ENCODE data around the gene SOX6. TPM values are rescaled to one million over a fixed set of nuclear protein-coding genes. Genes with fewer than 3 reads are reported as not detected.
A peak's percentile ranks its signal among the peaks of the same experiment; 100 is the strongest.
"Not testable (repeated sequence)": the region's sequence is repeated elsewhere in the genome, so short reads cannot be mapped to it uniquely, and the experiment has no call there.

Gene SOX6
- 1.8 TPM for polyA plus RNA-seq (2013, experiment 1 of 2; ENCODE audit: insufficient read length)
- 2.7 TPM for polyA plus RNA-seq (2013, experiment 2 of 2; ENCODE audit: insufficient read length)

DNA sequence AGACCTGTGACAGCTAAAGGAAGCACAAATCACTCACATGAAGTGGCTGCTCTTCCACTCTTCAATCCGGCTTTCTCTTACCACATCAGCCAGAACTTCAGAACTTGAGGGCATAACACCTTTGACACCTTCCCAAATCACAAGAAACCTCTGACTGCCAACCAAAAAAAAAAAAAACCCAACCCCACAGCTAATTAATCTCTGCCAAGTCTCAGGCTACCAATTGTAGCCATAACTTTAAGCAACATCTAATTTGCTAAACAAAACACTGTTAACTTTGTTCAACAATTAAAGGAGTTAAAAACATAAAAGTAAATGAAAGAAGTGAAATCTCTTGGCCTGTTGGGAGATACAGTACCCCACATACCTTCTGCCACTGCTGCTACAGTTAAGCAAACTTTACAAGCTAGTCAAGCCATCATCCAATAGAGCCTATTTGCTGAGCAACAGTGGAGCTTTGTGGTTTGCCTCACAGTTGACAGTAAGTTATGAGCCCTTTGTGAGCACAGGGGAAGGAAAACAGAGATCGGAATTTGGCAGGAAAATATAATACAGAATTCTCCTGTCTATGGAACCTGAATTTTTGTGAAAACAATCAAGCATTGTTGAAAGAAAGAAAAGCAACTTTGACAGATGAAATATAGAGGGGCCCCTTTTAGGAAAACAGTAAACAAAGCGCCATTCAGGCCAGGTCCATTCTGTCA is at the start of gene SOX6:
TSS of gene SOX6 (minus strand) at position 490 of the 704 bp plus-strand sequence. CDS start 15,298 bp downstream, outside the sequence.
- peak; percentile 69 for DNase-seq

DNA sequence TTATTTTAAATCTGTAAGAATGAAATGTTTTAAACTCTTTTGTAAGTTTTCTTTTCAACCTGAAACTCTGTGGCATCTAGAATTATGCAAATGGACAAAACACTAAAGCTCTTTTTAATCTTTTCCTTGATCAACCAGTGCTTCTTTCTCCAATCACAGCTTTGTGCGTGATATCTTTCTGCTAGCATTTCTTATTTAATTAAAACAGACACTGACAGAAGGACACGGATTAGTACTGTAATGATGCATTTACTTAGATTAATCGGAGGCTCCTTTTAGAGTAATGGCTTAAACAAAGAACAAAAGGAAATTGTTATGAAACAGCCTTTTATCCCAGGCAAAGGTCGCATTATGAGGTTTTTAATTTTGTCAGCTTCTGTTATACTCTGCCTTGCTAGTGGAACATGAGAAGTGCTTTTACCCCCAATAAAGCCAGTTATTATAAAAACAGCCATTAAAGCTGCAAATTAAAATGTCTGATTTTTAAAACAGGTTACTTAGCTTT is 48.5 kb upstream of the SOX6 start:
- DNase-seq: no peak

DNA sequence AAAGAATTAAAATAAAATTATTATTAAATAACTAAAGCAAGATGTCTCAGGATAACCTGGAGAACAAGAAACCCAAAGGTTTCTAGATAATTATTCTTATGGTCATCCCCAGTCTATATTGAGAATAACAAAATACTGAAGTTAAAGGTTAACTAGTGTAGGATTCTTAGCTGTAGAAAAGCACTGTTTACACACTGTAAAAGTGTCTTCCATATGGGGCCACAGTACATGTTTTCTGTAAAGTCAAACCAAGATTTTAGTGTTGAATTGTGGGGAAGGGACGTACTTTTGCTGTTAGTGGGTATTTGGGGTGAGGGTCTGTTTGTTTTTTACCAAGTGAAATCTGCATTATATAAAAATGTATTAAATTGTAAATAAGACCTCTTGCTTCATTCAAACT is 47.5 kb upstream of the SOX6 start:
- no peak for DNase-seq

DNA sequence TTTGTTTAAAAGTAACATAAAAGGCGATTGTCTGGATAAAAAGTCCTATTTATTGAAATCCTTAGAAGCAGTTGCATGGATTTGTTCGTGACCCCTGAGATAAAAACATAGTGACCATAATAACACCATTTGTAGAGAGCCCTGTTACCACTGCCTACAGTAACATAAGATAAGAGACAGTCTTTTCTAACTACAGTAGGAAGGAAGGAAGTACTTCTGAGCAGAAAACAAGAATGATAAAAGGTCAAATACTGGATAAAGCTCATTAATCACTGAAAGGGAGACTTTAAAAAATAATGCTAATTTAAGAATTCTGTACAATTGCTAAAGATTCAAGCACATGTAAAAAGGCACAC is 47.1 kb upstream of the SOX6 start:
- no peak for DNase-seq

DNA sequence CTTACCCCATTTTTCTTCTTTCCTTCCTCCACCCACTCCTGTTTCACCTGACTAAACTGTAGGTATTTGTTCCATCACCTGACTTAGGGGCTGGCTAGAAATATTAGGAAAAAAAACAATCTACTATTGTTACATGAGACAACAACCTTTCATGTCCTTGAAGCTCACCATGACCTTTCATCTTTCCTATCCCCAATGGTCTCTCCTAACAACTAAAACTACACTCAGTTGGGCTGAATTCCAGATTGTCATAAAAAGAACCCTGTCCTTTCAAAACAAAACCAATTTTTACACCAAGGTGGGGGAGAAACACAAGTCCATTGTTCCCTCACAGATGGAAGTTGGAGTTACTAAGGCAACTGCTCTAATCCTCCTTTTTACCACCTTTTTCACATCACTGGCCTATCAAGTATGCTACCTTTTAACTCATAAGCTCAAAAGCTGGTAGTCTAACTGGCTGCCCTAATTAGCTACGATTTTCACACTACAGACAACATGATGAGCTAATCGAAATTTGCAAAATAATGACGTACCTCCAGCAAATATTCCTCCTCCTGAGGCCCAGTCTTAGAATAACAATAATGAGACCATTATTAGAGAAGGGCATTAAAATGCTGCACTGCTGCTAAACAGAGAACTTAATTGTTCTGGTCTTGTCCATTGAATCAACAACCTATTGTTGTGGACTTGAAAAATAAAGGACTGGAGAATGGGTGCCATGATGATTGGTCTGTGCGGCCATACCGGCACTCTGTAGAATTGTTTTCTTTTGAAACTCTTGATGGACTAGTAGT is 46.5 kb upstream of the SOX6 start:
- DNase-seq: no peak

DNA sequence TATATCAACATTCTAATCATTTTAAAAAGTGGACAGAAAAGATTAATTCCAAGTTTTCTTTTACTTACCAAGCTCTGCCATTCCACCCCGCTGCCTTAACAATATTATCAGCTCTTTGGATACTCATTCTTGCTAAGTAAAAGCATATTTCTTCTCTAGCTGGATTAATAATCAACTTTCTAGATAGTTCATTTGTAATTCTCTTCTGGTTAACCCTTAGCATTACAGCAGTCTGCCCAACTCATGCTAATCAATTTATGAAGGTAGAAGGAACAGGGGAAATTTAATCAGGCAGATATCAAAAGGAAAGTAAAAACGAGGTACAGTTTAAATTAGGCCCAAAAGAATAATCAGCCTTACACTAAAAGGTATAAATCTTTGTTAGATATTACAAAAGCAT is 41.0 kb upstream of the SOX6 start:
- no peak for DNase-seq

DNA sequence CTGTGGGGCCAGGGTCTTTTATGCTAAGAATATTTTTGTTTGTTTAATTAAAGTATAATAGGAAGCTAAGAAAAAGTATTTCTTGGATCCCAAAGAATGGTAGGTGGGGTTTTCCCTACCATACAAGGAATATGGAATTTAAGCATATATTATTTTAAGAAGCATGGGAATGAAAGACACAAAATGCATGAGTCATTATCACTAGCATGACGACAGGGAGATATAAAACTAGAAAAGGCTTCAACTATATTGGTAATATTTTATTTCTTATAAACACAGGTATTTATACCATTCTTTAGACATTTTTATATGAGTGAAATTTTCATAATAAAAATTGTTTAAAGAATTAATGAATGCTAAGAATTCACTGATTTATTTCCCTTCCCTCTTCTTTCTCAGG is 39.3 kb upstream of the SOX6 start:
- DNase-seq: peak; percentile 77

DNA sequence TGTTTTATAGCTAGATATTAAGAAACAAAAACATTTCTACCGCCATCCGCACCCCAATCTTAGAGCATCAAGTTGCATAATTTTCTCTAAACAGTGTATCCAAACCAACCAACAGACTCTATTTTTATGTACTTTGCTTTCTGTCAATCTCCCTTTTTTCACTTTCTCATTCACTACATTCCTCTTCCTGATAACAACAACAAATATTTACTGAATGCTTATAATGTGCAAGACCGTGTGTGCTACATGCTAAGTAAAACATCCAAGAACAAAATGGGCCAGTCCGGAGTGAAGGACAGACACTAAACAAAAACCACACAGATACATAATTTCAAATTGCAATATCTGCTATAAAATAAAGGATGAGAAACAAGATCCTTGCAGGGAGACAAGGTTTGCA is 38.6 kb upstream of the SOX6 start:
- no peak for DNase-seq

DNA sequence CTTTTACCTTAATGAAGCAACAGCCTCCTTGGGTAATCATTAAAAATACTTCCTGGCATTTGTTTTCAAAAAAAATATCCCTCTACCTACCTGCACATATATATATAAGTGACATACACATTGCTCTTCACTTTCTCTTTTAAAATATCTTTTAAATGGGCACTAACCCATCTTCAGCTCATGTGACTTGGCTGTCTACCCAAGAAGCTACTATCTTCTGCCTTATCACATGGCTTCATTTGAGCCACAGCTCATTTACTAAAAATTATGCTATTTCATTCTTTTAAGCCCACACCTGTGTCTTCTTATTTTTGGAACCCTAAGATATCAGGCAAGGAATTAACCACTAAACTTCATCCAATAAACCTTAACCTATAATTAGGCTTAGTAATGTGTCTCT is 37.0 kb upstream of the SOX6 start:
- no peak for DNase-seq

DNA sequence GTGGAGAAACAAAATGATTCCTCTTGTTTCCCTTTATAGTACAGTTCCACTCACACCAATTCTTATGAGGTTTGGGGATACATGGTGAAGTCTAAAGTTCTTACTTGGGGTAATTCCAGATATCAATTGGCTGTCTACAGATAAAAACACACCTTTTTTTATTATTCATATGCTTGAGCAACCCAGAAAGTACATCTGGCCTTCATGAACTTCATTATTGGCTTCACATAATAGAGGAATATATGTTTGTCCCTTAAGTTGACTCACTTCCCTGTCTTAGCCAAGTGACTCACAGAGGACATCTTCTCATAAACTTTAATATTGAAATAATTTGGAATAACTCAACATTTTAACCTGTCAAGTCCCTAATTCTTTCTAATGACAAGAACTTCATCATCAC is 36.3 kb upstream of the SOX6 start:
- peak; percentile 41 for DNase-seq

DNA sequence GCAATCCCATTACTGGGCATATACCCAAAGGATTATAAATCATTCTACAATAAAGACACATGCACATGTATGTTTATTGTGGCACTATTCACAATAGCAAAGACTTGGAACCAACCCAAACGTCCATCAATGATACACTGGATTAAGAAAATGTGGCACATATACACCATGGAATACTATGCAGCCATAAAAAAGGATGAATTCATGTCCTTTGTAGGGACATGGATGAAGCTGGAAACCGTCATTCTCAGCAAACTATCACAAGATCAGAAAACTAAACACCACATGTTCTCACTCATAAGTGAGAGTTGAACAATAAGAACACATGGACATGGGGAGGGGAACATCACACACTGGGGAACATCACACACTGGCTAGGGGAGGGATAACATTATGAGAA is 34.5 kb upstream of the SOX6 start:
- not testable (repeated sequence) for DNase-seq

DNA sequence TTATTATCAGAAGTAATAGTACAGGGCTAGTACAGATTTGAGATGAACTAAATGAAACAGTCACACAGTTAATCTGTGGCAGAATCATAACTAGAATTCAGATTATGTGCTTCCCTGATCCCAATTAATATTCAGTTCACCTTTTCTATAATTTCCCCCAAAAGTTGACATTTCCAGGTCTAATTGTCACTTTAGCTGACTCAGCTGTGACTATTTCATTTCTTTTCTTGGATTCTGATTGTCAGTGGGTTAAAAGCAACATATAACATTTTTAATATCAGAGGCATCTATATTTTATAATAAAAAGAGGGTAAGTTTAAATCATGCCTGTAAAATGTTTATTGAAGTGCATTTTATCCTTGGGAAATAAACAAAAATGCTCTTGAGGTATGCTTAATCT is 28.8 kb upstream of the SOX6 start:
- no peak for DNase-seq

DNA sequence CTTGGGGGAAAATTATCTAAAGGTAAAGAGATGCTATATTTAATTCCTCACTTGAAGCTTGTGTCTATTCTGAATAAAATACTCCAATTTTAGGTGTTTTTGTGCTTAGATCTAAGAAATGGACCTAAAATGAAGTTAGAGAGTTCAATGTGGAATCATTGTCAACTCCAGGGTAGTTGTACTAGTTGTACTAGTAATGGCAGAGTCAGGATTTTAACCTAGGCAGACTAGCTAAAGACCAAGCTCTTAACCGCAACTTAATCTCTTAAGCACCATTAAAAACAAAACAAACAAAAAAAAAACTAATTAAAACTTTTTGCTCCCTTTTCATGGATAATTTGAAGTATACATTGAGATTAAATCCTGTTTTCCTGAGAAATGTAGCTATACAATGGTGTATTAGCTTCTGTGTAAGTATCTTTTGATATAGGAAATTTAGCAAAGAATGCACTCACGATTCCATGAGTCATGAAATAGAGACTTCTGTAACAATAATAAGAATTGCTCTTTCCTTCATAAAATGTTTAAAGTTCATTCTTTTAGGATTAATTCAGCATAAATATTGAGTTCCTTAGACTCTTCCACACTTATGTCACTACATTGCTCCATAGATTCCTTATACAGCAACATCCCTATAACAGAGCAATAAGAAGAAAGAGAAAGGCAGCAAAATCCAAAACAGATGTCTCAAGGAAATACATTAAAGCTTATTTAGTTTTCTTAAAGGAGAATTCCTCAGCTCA is 26.5 kb upstream of the SOX6 start:
- peak; percentile 94 for DNase-seq

DNA sequence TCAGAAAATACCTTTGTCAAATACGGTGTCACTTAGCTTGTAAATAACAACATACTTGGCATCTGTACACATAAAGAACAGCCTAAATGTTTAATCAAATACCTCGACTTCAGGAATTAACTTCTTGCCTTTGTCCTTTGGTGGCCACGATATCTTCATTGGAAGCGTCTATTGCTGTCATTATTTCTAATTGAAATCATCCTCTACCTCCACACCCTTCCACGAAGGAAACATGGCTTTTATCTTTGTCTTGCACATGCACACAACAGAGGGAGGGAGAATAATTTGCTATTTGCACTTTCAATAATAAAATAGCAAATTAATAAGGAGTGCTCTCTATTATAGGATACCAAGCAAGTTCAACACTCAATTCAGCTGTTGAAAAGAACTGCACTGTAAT is 25.8 kb upstream of the SOX6 start:
- no peak for DNase-seq

DNA sequence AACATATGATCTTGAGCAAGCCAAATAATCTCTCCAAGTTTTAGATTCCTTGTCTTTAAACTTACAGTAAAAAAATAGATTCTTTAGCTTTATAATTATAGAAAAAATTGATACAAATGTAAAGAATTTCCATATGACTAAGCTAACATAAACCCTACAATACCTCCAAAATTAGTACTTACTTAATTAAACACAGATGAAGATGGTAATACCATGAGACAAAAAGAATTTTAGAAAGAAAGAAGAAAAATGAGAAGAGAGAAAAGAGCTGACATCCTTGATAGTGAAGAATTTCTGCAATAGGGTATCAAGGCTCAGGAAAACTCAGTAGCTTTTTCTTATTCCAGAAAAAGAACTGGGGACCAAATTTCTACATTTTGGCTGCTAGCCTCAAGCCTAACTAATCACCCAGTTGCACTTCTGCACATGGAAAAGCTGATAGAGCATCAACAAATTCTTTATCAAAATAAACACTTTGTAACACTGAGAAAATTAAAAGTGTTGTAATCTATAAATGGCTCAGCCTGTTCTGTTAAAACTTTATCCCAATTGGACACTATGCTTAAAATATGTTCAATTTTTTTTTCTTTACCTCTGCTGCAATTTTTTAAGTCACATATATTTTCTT is 24.7 kb upstream of the SOX6 start:
- peak; percentile 29 for DNase-seq

DNA sequence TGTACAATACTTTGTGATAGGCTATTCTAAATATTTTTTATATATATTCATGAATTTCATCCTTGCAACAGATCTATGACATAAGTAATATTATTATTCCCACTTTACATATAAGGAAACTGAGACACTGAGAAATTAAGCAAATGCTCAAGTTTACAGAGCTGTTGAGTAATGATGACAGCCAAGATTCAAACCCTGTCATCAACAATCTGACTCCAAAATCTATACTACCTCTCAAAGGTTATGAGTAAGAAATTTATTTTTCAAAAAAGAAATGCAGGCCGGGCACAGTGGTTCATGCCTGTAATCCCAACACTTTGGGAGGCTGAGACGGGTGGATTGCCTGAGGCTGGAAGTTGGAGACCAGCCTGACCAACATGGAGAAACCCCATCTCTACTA is 22.6 kb upstream of the SOX6 start:
- DNase-seq: no peak

DNA sequence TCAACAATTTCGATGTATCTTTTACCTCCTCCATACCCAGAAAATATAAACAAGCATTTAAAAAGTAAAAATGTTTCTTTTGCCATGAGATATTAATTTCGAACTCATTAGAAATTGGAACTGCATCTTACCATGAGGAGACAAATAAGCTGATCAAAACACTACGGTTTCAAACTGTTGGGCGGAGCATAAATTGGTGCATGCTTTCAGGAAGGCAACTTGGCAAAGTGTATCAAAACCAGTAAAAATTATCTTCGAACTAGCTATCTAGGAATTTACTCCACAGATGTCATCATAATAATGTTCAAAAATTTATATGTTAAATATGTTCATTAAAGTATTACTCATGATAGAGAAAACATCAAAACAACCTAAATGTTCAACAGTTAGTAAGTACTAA is 21.4 kb upstream of the SOX6 start:
- DNase-seq: no peak

DNA sequence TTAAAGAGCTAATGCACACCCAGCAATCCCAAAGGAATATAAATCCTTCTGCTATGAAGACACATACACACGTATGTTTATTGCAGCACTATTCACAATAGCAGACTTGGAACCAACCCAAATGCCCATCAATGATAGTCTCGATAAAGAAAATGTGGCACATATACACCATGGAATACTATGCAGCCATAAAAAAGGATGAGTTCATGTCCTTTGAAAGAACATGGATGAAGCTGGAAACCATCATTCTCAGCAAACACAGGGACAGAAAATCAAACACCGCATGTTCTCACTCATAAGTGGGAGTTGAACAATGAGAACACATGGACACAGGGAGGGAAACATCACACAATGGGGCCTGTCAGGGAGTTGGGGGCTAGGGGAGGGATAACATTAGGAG is 19.3 kb upstream of the SOX6 start:
- DNase-seq: not testable (repeated sequence)

DNA sequence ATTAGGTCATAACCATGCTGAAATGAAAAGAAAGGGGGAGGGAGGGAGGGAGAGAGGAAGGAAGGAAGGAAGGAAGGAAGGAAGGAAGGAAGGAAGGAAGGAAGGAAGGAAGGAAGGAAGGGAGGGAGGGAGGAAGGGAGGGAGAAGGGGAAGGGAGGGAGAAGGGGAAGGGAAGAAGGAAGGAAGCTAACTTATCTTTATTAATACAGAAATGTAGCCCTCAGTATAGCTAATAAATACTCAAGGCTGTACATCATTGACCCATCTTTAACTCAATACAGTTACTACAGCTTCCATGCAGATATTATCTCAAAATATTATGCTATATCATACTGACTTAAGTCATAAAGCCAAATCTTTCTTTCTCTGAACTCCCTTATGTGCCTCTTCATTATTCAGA is 17.4 kb upstream of the SOX6 start:
- DNase-seq: no peak

DNA sequence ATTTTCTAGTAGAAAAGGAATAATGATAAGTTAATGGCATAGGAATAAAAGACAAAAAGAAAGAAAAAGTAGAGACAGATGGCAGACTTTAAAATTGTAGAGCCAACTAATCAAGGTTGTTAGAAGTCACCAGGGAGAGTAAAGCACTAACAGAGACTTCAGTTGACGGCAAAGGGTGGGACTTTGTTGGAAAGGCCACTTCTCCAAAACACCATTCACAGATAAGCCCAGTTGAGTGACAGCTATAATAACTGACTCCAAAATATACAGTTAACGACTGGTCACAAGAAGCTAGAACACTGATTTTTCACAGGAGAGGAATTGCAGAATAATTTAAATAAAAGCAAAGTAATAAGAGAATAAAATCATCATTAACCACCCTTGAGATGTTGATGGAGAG is 16.0 kb upstream of the SOX6 start:
- no peak for DNase-seq

DNA sequence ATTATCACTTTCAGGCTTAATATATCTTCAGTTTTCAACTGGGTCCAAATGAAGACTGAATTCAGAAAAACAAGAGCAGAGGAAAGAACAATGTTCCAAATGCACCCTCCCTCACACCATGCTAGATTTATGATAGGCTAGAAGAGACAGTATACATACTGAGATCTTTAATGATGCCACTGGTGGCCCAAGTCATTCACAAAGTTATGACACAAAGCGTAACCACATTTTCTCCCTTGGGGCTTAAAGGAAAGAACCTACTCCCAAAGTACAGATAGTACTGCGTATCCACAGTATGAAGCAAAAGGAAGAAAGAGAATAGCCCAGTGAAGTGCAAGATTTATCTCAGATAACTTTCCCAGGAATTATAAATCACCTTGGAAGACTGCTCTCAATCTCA is 10.9 kb upstream of the SOX6 start:
- DNase-seq: no peak

DNA sequence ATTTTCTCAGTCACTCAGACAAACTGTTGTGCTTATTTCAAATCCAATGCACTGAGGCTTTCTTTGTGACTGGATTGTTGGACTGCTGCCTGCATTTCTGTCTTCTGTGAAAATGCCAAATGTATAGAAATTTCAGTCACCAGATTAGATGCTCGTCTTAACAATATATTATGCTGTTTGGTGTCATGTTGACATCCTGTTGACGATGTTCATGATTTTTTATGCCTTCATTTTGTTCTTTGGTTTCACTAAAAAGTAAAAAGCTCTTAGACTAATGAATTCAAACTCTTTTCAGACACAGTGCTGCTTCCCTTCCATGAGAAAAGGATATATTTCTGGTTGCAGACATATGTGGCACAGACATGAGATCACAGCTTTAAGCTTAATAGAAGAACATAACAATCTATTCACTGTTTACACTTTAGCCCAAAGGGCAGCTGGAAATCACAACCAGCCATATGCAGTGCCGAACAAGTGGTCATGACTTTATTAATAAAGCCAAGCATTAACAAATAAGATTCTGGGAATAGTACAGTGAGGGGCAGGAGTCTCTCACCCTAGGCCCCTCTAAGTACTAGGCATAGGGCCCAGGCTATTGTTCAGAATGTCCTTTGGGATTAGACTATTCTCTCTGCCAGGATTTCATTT is 9.4 kb upstream of the SOX6 start:
- DNase-seq: no peak

Data from fibroblast of skin of back (primary cell).